GM11168 (cell line): ENCODE measurements around the gene G2E3.
"Not testable (repeated sequence)": the region's sequence is repeated elsewhere in the genome, so short reads cannot be mapped to it uniquely, and the experiment has no call there.

Experiments
- in situ Hi-C: fragments of 300-500 bp; cut with MboI; formaldehyde crosslinking; loops from one replicate; pipeline ENCODE4 v1.12.0; 2022; ENCODE audit warnings: low sequenced_read_pairs; ENCODE audit not compliant: unreplicated experiment

Gene G2E3

GRCh38 chr14:30641207-30641606 lies 82.2 kb downstream of the G2E3 start:
- in situ Hi-C loops: no loop called here

GRCh38 chr14:30644462-30644861 lies 85.5 kb downstream of the G2E3 start:
- in situ Hi-C loops: not testable (repeated sequence)

- in situ Hi-C loops: no loop called here
Observed at GRCh38 chr14:30645600-30645999, 86.6 kb downstream of the G2E3 start.

- in situ Hi-C loops: no loop called here
Observed at GRCh38 chr14:30648471-30648870, 89.5 kb downstream of the G2E3 start.

GRCh38 chr14:30651937-30652336 lies 93.0 kb downstream of the G2E3 start:
- in situ Hi-C loops: loop anchor here (10.0 kb wide), 1 partner anchor 253 kb away; no protein-coding TSS in a partner anchor

- in situ Hi-C loops: loop anchor here (10.0 kb wide), 1 partner anchor 250 kb away; no protein-coding TSS in a partner anchor
Observed at GRCh38 chr14:30655124-30655523, 96.2 kb downstream of the G2E3 start.

- in situ Hi-C loops: loop anchor here (10.0 kb wide), 1 partner anchor 249 kb away; no protein-coding TSS in a partner anchor
Observed at GRCh38 chr14:30655658-30656057, 96.7 kb downstream of the G2E3 start.

GRCh38 chr14:30656190-30656632 lies 97.3 kb downstream of the G2E3 start:
- in situ Hi-C loops: loop anchor here (10.0 kb wide), 1 partner anchor 249 kb away; no protein-coding TSS in a partner anchor

GRCh38 chr14:30657050-30657449 lies 98.1 kb downstream of the G2E3 start:
- in situ Hi-C loops: loop anchor here (10.0 kb wide), 1 partner anchor 248 kb away; no protein-coding TSS in a partner anchor

GRCh38 chr14:30657606-30658163 lies 98.7 kb downstream of the G2E3 start:
- in situ Hi-C loops: loop anchor here (10.0 kb wide), 1 partner anchor 247 kb away; no protein-coding TSS in a partner anchor

GRCh38 chr14:30658645-30659044 lies 99.7 kb downstream of the G2E3 start:
- in situ Hi-C loops: loop anchor here (10.0 kb wide), 1 partner anchor 246 kb away; no protein-coding TSS in a partner anchor

- in situ Hi-C loops: no loop called here
Observed at GRCh38 chr14:30669594-30669993, 110.6 kb downstream of the G2E3 start.
